ENCODE data around the gene GRIN2A. TPM values are rescaled to one million over a fixed set of nuclear protein-coding genes. Genes with fewer than 3 reads are reported as not detected.

GRIN2A gene
- total and polyA plus RNA-seq, 2 donors (not counting 3 experiments of a cell fraction or from before 2014, with no cell fraction given), result not detected

DNA sequence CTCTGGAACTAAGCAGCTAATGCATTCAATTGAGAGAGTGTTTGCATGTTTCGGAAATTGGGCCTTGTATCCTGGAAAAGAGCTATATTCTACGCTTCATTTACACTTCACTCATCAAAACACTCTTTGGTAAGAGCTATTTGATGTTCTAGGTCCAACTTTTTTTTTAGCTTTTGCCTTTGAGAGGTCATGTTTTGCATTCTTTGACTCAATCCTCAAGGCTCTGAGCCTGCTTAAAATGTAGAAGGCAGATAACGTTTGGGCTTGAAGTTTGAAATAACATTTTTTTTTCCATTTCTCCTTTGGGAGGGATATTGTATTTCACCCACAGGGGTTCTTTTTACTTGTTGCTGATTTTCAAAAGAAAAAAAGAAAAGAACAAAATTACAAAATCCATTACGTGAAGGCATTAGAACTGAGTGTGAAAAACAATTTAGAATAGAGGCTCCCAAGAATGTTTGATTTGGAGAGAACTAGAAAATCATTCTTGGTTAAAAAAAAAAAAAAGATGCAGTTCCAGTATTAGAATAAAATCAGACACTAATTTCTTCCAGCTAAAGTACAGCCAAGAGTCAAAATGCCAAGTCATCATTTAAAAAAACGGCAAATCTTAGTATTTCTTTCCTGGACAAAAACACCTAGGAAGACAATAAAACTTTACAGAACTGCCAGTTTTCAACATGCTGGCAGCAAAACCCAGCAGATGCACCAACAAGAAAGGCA is 268.5 kb downstream of the GRIN2A start:
- H3K9me1 ChIP-seq (replicated peaks; ENCODE audit: control insufficient read depth, extremely low read depth, insufficient read depth, low read length), result no peaks in the 10 kb centered on the region
- FAIRE-seq (no peak), DNase-seq (ENCODE audit: low read depth, low spot score) (no peak)
- H3K9me3 ChIP-seq (replicated peaks; ENCODE audit: control insufficient read depth, insufficient read depth, low read length), result no peaks in the 10 kb centered on the region
- BruUV-seq (replicated peaks), result no TSS peak
- H3K27me3 ChIP-seq (ENCODE audit: control insufficient read depth in 2 of 2, insufficient read depth in 2 of 2, low read length in 2 of 2), result no peaks in the 10 kb centered on the region
- no peaks in the 10 kb centered on the region for H4K20me1 ChIP-seq (replicated peaks; ENCODE audit: control insufficient read depth, extremely low read depth, insufficient read depth, low read length)
- dilution Hi-C loops (cut with MboI; ENCODE audit: extremely low pct_ligation_motif_present, low sequenced_read_pairs), result no loop called here
- H3K79me2 ChIP-seq (ENCODE audit: control insufficient read depth, insufficient read depth, low read length), result no peaks in the 10 kb centered on the region
- intact Hi-C loops (cut with micrococcal nuclease), result no loop called here
- no peak overlapping the region for H3K4me2 ChIP-seq (ENCODE audit: insufficient read depth, low read length)
- no peak overlapping the region for H2AFZ ChIP-seq (ENCODE audit: low read depth, low read length)
- TF ChIP-seq, protein P1, sequence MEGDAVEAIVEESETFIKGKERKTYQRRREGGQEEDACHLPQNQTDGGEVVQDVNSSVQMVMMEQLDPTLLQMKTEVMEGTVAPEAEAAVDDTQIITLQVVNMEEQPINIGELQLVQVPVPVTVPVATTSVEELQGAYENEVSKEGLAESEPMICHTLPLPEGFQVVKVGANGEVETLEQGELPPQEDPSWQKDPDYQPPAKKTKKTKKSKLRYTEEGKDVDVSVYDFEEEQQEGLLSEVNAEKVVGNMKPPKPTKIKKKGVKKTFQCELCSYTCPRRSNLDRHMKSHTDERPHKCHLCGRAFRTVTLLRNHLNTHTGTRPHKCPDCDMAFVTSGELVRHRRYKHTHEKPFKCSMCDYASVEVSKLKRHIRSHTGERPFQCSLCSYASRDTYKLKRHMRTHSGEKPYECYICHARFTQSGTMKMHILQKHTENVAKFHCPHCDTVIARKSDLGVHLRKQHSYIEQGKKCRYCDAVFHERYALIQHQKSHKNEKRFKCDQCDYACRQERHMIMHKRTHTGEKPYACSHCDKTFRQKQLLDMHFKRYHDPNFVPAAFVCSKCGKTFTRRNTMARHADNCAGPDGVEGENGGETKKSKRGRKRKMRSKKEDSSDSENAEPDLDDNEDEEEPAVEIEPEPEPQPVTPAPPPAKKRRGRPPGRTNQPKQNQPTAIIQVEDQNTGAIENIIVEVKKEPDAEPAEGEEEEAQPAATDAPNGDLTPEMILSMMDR (IDR thresholded peaks at IDR 0.05; ENCODE audit: extremely low read depth in 1 of 2, insufficient read depth in 1 of 2, low read depth in 1 of 2, low read length in 2 of 2), result no peak
- no peak for TF ChIP-seq POLR2A (IDR thresholded peaks at IDR 0.05; ENCODE audit: low read depth, low read length)
- no peak for TF ChIP-seq GATA2 (IDR thresholded peaks at IDR 0.05; ENCODE audit: insufficient read depth, insufficient read length, low read depth, low read length)
- no peak for TF ChIP-seq POLR2AphosphoS5 (IDR thresholded peaks at IDR 0.05; ENCODE audit: insufficient read depth, low read depth, low read length)
- TF ChIP-seq JUN (IDR thresholded peaks at IDR 0.05; ENCODE audit: borderline replicate concordance, insufficient read depth, insufficient read length, low read depth), result no peak
- TF ChIP-seq FOS (IDR thresholded peaks at IDR 0.05; ENCODE audit: borderline replicate concordance, insufficient read depth, low read length), result no peak
- TF ChIP-seq, protein P2, sequence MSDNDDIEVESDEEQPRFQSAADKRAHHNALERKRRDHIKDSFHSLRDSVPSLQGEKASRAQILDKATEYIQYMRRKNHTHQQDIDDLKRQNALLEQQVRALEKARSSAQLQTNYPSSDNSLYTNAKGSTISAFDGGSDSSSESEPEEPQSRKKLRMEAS (IDR thresholded peaks at IDR 0.05; ENCODE audit: insufficient read depth, insufficient read length), result no peak
- TF ChIP-seq EZH2 (IDR thresholded peaks at IDR 0.05; ENCODE audit: borderline replicate concordance, low read depth, low read length, severe bottlenecking), result no peak
- no peak for TF ChIP-seq MYC (IDR thresholded peaks at IDR 0.05; ENCODE audit: low read depth, low read length)
- H3K36me3 ChIP-seq (ENCODE audit: control insufficient read depth in 2 of 2, extremely low read depth in 1 of 2, insufficient read depth in 2 of 2, low read length in 2 of 2), result no peaks in the 10 kb centered on the region
- POLR2A ChIA-PET, result no interaction called here
- CTCF ChIA-PET, result no interaction called here
- H3K4me1 ChIP-seq (ENCODE audit: control insufficient read depth, extremely low read depth, insufficient read depth, low read length), result no peaks in the 10 kb centered on the region
- no peak overlapping the region for H3K9ac ChIP-seq (replicated peaks; ENCODE audit: extremely low read depth, insufficient read depth, low read length)
- no peak overlapping the region for H3K27ac ChIP-seq (ENCODE audit: insufficient read depth, low read depth, low read length)
- H3K4me3 ChIP-seq (replicated peaks in 1 of 3; ENCODE audit: insufficient read depth in 1 of 3, low read depth in 1 of 3, low read length in 3 of 3), result no peak overlapping the region
